NCI-H1930 (cell line): ENCODE measurements around the gene RNF32.
A peak's percentile ranks its signal among the peaks of the same experiment; 100 is the strongest.
"Not testable (repeated sequence)": the region's sequence is repeated elsewhere in the genome, so short reads cannot be mapped to it uniquely, and the experiment has no call there.

Experiments
- DNase-seq, 2 experiments: peaks; one replicate each; lab custom pipeline; 2025; lab: John Stamatoyannopoulos, UW

Gene RNF32

GRCh38 chr7:156642306-156643045, 1.9 kb downstream of the RNF32 start:
- DNase-seq = no peak

DNA sequence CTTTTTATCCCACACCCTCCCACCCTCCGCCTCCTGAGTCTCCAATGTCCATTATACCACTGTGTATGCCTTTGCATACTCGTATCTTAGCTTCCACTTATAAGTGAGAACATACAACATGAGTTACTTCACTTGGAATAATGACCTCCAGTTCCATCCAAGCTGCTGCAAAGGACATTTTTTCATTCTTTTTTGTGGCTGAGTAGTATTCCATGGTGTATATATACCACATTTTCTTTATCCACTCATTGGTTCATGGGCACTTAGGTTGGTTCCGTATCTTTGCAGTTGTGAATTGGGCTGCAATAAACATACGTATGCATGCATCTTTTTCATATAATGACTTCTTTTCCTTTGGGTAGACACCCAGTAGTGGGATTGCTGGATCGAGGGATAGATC, 6.8 kb downstream of the RNF32 start:
- DNase-seq = not testable (repeated sequence)

DNA sequence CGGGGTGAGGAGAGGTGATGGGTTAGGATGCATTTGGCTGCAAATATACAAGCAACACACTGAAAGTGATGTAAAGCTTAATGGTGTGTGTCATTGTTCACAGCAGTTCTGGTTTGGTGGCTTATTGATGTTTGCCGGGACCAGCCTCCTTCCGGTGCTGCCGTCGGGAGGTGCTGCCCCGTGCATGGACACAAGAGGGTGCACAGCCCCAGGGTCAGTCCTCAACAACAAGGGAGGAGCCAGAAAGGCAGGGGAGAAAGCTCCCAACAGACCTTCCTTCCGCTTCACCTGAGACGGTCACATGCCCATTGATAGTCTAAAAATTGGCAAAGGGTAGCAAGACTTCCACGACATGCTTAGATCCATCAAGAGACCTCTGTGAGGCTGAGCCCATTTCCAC, 9.5 kb downstream of the RNF32 start:
- no peak for DNase-seq

- DNase-seq = no peak
These were observed 10.9 kb downstream of the RNF32 start for GRCh38 chr7:156651474-156651873.

- DNase-seq = no peak
These were observed 12.5 kb downstream of the RNF32 start for GRCh38 chr7:156652886-156653568.

GRCh38 chr7:156654511-156655234, 14.1 kb downstream of the RNF32 start:
- no peak for DNase-seq

- no peak for DNase-seq
These were observed 14.7 kb downstream of the RNF32 start for GRCh38 chr7:156655251-156655650.

GRCh38 chr7:156655983-156656382, 15.4 kb downstream of the RNF32 start:
- no peak for DNase-seq

- no peak for DNase-seq
These were observed 16.0 kb downstream of the RNF32 start for GRCh38 chr7:156656598-156656997.

DNA sequence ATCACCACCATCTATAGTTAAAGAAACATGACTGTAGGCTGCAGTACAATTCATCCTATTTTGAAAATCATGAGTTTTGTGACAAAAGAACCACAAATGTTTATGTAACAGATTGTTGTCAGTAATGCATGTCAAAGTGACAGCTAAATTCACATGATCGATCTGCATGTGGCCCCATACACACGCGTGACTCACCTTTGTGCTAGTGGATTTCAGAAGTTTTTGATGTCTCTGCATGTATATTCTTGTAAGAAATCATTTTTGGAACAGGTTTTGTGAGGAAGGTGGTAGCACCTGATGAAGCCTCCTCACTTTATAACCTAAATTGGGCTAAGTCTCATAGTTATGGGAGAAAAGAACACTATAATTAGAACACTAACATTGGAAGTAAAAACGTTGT, 17.1 kb downstream of the RNF32 start:
- DNase-seq = no peak

DNA sequence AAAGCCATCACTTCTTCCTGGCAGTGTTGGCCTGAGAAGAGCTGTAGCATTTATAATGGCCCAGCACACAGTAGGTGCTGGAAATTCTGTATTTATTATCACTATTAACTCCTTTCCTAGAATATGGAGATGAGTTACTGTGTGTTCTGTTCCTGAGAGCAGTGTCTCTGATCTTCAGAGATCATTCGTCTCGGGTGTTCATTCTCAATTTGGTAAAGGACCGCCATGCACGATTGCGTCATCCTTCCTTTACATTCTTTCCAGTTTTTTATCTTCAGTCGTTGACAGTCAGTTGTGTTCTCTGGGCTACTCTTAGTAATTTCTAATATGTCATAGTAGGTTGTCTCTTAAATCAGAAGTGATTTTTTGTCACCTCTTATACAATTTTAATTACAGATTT, 18.6 kb downstream of the RNF32 start:
- DNase-seq = no peak

- DNase-seq = no peak
These were observed 19.4 kb downstream of the RNF32 start for GRCh38 chr7:156659961-156660360.

DNA sequence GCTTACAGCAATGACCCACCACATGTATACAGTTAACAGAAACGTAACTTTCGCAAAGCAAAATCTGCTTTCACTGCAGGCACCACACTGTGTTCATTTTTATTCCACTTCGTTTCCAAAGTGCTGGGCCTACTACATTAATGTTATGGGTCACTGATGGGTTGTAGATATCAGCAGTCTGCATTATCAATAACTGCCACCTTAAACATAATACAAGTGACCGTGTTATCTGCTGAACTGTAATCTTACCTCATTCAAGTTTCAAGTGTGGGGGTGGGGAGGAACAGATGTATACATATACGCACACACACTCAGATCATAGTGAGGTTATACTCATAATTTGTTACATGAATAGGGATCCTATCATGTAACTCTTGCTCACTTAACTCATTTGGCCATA, 21.1 kb downstream of the RNF32 start:
- no peak for DNase-seq

DNA sequence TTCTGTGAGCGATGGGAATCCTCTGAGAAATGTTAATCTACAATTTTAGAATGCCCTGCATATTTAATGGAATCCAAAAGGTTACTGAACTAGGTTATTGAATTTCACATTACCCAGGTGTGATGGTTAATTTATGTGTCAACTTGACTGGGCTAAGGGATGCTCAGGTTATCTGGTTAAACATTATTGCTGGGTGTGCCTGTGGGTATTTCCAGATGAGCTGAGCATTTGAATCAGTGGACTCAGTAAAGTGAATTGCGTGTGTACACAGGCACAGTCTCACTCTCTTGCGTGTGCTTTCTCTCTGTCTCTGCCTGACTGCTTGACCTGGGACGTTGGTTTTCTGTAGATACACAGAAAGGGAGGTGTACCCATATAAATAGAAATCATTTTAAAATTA, 21.7 kb downstream of the RNF32 start:
- DNase-seq = no peak

- no peak for DNase-seq
These were observed 24.5 kb downstream of the RNF32 start for GRCh38 chr7:156665101-156665500.

GRCh38 chr7:156666368-156667109, 26.0 kb downstream of the RNF32 start:
- DNase-seq = no peak

- peak; percentile 17 to 59 for DNase-seq
These were observed 26.5 kb downstream of the RNF32 start for GRCh38 chr7:156667110-156667426.

DNA sequence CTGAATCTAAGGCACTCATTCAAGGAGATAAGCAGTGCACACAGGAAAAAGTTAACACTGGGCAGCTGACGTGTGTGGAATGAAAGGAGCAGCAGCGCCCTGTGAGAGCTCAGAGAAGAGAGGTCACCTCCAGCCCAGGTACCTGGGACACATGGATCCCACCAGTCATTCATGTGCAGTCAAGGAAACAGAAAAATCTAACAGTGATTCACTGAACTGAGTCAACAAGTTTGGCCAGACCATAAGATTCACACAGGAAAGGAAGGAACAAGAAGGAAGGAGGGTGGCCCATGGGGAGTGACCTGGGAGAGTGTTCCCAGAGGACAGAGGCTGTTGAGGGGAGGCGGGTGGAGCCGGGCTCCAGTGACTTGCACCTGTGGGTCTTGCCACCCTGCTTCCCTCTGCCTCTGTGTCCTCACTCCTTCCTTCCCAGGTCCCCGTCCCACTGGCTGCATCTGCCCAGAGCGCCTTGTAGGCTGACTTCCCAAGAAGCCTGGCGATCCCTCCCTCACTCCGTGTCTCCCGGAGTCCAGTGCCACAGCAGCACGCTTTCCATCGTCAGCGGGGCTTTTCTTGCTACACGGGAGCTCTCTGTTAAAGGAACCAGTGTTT, 27.7 kb downstream of the RNF32 start:
- no peak for DNase-seq

- DNase-seq = no peak
These were observed 28.7 kb downstream of the RNF32 start for GRCh38 chr7:156669035-156669828.

DNA sequence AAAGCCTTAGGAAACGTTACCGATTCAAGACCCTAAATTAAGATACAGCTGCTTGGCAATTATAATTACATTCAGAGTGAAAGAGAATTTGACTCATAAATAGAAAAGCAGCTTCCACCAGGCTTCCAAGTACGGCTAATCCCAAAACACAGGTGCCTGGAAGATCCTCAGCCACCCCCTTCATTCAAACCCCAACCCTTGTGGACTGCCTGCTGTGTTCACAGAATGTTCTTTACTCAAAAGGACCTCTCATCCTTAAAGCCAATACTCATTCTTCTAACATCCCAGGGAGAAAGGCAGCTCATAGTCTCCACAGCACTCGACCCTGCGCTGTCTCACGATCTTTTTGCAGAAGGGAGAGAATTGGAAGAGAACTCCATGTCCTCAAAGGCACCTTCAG, 32.9 kb downstream of the RNF32 start:
- DNase-seq = no peak

DNA sequence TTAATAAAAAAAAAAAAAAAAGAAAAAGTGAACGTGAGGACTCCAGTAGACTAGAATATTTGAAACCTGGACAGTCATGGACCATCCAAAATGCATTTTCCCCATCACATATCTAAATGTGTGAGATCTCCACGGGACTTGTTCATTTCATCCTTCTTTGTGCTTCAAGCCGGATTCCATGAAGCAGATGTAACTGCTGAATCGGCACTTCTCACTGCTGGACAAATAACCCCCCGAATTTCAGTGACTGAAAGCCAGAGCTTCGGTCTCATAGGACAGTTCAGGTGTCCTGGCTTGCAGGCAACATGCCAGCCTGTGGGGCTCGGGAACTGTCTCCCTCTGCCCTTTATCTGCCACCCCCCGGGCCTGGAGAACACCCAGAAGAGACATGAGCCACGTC, 33.3 kb downstream of the RNF32 start:
- no peak for DNase-seq
